ENCODE results near the gene WNT7A. TPM values are rescaled to one million over a fixed set of nuclear protein-coding genes. Genes with fewer than 3 reads are reported as not detected.

The WNT7A gene
- total RNA-seq, 1 donor from 2014 or later: not detected

GRCh38 chr3:13851997-13852637 lies 27.8 kb downstream of the WNT7A start:
- Mint-ChIP-seq H3K4me3 (ENCODE audit: unreplicated experiment) (no peak overlapping the region), H3K36me3 (ENCODE audit: low read depth, unreplicated experiment) (no peaks in the 10 kb centered on the region), H3K27me3 (ENCODE audit: unreplicated experiment) (peaks cover 2% of the 10 kb centered on the region), H3K9me3 (ENCODE audit: unreplicated experiment) (peaks cover 6% of the 10 kb centered on the region), H3K4me1 (ENCODE audit: unreplicated experiment) (peaks cover 4% of the 10 kb centered on the region), H3K27ac (ENCODE audit: unreplicated experiment) (no peak overlapping the region)
- DNase-seq (ENCODE audit: low spot score): no peak
- no peak for TF ChIP-seq CTCF (IDR thresholded peaks at IDR 0.05; ENCODE audit: unreplicated experiment)

- Mint-ChIP-seq H3K4me1 (ENCODE audit: unreplicated experiment) (peaks cover 4% of the 10 kb centered on the region), H3K36me3 (ENCODE audit: low read depth, unreplicated experiment) (no peaks in the 10 kb centered on the region), H3K4me3 (ENCODE audit: unreplicated experiment) (no peak overlapping the region), H3K9me3 (ENCODE audit: unreplicated experiment) (peaks cover 6% of the 10 kb centered on the region), H3K27ac (ENCODE audit: unreplicated experiment) (peak overlapping the region; percentile 32), H3K27me3 (ENCODE audit: unreplicated experiment) (peaks cover 2% of the 10 kb centered on the region)
- no peak for DNase-seq (ENCODE audit: low spot score)
- TF ChIP-seq CTCF (IDR thresholded peaks at IDR 0.05; ENCODE audit: unreplicated experiment): no peak
Measured at GRCh38 chr3:13851091-13851849, 28.6 kb downstream of the WNT7A start.

- H3K36me3 Mint-ChIP-seq (ENCODE audit: low read depth, unreplicated experiment): no peaks in the 10 kb centered on the region
- peaks cover 4% of the 10 kb centered on the region for H3K4me1 Mint-ChIP-seq (ENCODE audit: unreplicated experiment)
- peaks cover 2% of the 10 kb centered on the region for H3K27me3 Mint-ChIP-seq (ENCODE audit: unreplicated experiment)
- TF ChIP-seq CTCF (IDR thresholded peaks at IDR 0.05; ENCODE audit: unreplicated experiment): no peak
- peaks cover 6% of the 10 kb centered on the region for H3K9me3 Mint-ChIP-seq (ENCODE audit: unreplicated experiment)
- no peak for DNase-seq (ENCODE audit: low spot score)
- no peak overlapping the region for H3K4me3 Mint-ChIP-seq (ENCODE audit: unreplicated experiment)
- H3K27ac Mint-ChIP-seq (ENCODE audit: unreplicated experiment): no peak overlapping the region
Measured at GRCh38 chr3:13850161-13850945, 29.5 kb downstream of the WNT7A start.

- peaks cover 4% of the 10 kb centered on the region for H3K27me3 Mint-ChIP-seq (ENCODE audit: unreplicated experiment)
Measured at GRCh38 chr3:13849018-13849417, 30.9 kb downstream of the WNT7A start.

More at GRCh38 chr3:13849018-13849417, 30.9 kb downstream of the WNT7A start:
- no peak for DNase-seq (ENCODE audit: low spot score)
- no peaks in the 10 kb centered on the region for H3K36me3 Mint-ChIP-seq (ENCODE audit: low read depth, unreplicated experiment)
- TF ChIP-seq CTCF (IDR thresholded peaks at IDR 0.05; ENCODE audit: unreplicated experiment): no peak
- peaks cover 6% of the 10 kb centered on the region for H3K9me3 Mint-ChIP-seq (ENCODE audit: unreplicated experiment)
- no peak overlapping the region for H3K27ac Mint-ChIP-seq (ENCODE audit: unreplicated experiment)
- H3K4me1 Mint-ChIP-seq (ENCODE audit: unreplicated experiment): peaks cover 4% of the 10 kb centered on the region
- no peak overlapping the region for H3K4me3 Mint-ChIP-seq (ENCODE audit: unreplicated experiment)

All from endothelial cell (in vitro differentiated cells).